ENCODE measurements around the gene ZEB2.

DNA sequence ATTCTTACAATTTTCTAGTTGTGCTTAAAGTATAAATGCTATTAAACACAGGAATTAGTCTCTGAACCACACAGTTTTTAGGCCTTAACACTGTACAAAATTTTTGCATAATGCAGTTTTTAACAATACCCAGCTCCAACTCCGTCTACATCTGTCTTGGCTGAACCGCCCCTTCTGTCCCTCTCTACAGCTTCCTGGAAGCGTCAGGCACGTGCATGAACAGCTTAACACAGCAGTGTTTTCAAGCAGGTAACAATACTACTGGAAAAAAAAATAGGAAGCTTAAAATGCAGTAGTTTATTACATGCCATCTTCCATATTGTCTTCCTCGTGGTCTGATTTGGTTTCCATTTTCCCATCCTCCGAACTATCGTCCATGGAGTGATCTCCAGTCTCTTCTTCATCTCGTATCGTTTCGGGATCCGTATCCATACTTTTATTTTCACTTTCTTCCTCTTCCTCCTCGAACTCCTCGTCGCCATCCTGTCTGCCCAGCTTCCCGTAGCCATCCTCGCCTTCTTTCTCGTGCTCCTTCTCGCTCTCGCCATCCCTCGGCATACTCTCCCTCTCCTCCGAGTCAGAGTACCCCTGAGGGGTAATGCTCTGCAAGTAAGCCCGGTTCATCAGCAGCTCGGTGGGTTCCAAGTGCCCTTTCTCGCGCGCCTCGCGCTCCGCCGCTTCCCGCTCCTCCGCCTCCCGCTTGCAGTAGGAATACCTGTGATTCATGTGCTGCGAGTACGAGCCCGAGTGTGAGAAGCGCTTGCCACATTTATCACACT lies 130.6 kb downstream of the ZEB2 start:
- TF ChIP-seq CTCF (IDR thresholded peaks at IDR 0.05) (no peak), POLR2A (IDR thresholded peaks at IDR 0.05) (no peak)

Measured in uterus (tissue), 2 donors.